Natural killer cell treated with Interleukin-12 subunit alpha and Interleukin-12 subunit beta and Interleukin-15 and Interleukin-18, amount 100 ng/mL, for 72 hours (primary cell): ENCODE data around the gene PPM1B. TPM values are rescaled to one million over a fixed set of nuclear protein-coding genes. Genes with fewer than 3 reads are reported as not detected.
"Not testable (repeated sequence)": the region's sequence is repeated elsewhere in the genome, so short reads cannot be mapped to it uniquely, and the experiment has no call there.

Source experiments
- ATAC-seq, 2 donors: fragments of 150-1000 bp; cut with Tn5 transposase in 1 of 2; sonication (Bioruptor Pico), chemical (Tn5 transposase) in 1 of 2; 2 replicates each; pipeline ENCODE4 v1.10.0; 2021
- DNase-seq: peaks from one replicate; pipeline ENCODE4 v3.0.0; 2022; ENCODE audit warnings: low spot score
- H3K27ac Mint-ChIP-seq, 2 donors: 1 replicate in 1 of 2; 2 replicates in 1 of 2; pipeline ENCODE4 v1.8.0; 2022; ENCODE audit warnings: mixed read lengths in 2 of 2, mild to moderate bottlenecking in 1 of 2, moderate library complexity in 1 of 2
- H3K27me3 Mint-ChIP-seq, 2 donors: 1 replicate in 1 of 2; 2 replicates in 1 of 2; pipeline ENCODE4 v1.8.0; 2022; ENCODE audit warnings: mixed read lengths in 2 of 2
- H3K36me3 Mint-ChIP-seq: one replicate; pipeline ENCODE4 v1.8.0; 2022; ENCODE audit warnings: mixed read lengths
- H3K4me1 Mint-ChIP-seq, 2 donors: 1 replicate in 1 of 2; 2 replicates in 1 of 2; pipeline ENCODE4 v1.8.0; 2022; ENCODE audit warnings: low read depth in 2 of 2, mixed read lengths in 2 of 2, mild to moderate bottlenecking in 1 of 2
- H3K4me3 Mint-ChIP-seq: one replicate; pipeline ENCODE4 v1.8.0; 2022; ENCODE audit warnings: mixed read lengths
- H3K9me3 Mint-ChIP-seq: 2 replicates; pipeline ENCODE4 v1.8.0; 2022; ENCODE audit warnings: mixed read lengths
- total RNA-seq, 2 donors: library from RNA; stranded (reverse); gene quantifications; one replicate each; pipeline ENCODE4 v1.2.3, GENCODE V29; 2022

PPM1B gene
- total RNA-seq, 2 donors from 2014 or later = 44.8 to 75.5 TPM

DNA sequence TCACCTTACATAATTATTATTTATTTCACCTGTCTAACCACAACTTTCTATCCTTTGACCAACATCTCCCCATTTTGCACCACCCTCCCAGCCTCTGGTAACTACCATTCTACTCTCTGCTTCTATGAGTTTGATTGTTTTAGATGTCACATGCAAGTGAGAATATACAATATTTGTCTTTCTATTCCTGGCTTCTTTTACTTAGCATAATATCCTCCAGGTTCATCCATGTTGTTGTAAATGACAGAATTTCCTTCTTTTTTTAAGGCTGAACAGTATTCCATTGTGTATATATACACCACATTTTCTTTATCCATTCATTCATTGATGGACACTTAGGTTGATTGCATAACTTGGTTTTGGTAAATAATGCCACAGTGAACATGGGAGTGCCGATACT lies 24.0 kb downstream of the PPM1B start:
- H3K4me3 Mint-ChIP-seq = peak overlapping the region; percentile 2
- no peaks in the 10 kb centered on the region for H3K27me3 Mint-ChIP-seq
- H3K4me1 Mint-ChIP-seq = peaks cover 40 to 49% of the 10 kb centered on the region in 2 donors
- no peaks in the 10 kb centered on the region for H3K36me3 Mint-ChIP-seq
- DNase-seq = no peak
- H3K27ac Mint-ChIP-seq = peak overlapping the region in 1 of 2 donors; percentile 53
- no peaks in the 10 kb centered on the region for H3K9me3 Mint-ChIP-seq
- ATAC-seq = no peak

DNA sequence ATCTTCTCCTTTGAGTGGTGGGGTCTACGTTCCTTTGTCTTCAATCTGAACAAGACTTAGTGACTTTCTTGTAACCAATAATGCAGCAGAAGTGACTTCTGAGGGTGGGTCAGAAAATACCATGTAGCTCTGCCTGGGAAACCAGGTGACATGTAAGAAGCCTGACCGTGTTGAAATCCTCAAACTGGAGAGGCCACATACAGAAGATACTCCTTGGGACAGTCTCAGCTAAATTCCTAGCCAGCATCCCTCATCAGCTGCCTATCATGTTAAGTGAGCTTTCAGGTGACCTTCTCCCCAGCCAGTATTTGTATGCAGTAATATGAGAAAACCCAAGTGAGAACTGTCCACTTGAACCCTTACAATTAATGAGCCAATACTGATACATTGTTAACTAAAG lies 27.0 kb downstream of the PPM1B start:
- H3K4me1 Mint-ChIP-seq = peaks cover 30 to 42% of the 10 kb centered on the region in 2 donors
- ATAC-seq = no peak
- H3K4me3 Mint-ChIP-seq = no peak overlapping the region
- H3K27me3 Mint-ChIP-seq = no peaks in the 10 kb centered on the region
- no peaks in the 10 kb centered on the region for H3K36me3 Mint-ChIP-seq
- DNase-seq = no peak
- H3K9me3 Mint-ChIP-seq = no peaks in the 10 kb centered on the region
- no peak overlapping the region for H3K27ac Mint-ChIP-seq

DNA sequence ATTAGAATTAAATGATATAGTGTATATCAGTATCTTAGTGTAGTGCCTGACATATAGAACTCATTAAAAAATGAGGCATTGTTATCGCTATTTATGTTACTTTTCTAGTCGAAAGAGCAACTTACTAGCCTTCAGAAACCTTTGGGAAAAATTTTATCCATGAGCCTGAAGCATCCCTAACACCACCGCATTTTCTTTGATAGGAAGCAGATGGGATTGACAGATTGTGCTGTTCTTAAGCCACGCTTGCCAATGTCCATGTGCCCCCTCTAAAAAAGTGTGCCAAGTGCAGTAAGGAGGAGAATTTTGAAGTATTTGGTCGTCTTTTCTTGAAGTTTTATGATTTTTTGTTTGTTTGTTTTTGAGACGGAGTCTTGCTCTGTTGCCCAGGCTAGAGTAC lies 29.1 kb downstream of the PPM1B start:
- DNase-seq = no peak
- peaks cover 26 to 42% of the 10 kb centered on the region in 2 donors for H3K4me1 Mint-ChIP-seq
- no peak for ATAC-seq
- H3K9me3 Mint-ChIP-seq = no peaks in the 10 kb centered on the region
- H3K4me3 Mint-ChIP-seq = no peak overlapping the region
- no peaks in the 10 kb centered on the region for H3K36me3 Mint-ChIP-seq
- H3K27me3 Mint-ChIP-seq = no peaks in the 10 kb centered on the region
- no peak overlapping the region for H3K27ac Mint-ChIP-seq

DNA sequence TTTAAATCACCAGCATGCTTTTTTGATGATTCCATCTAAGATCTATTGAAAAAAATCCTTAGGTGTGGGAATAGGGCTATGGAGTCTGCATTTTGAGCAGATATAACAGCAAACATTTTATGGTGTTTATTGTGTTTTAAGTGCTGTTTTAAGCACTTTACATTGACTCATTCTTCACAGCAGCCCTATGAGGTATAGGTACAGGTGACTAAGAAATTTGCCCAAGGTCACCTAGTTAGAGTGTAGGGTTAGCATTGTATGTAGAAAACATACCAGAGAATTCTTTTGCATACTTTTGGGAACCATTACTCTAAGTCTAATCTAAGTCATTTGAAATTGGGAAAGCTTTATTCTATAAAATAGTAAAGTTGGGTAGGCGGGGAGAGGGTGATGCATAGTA lies 31.3 kb downstream of the PPM1B start:
- Mint-ChIP-seq H3K27me3 (no peaks in the 10 kb centered on the region), H3K27ac (no peak overlapping the region), H3K36me3 (peaks cover 7% of the 10 kb centered on the region), H3K9me3 (peaks cover 4% of the 10 kb centered on the region), H3K4me1 (peaks cover 40 to 43% of the 10 kb centered on the region in 2 donors), H3K4me3 (no peak overlapping the region)
- DNase-seq = no peak
- ATAC-seq = no peak

DNA sequence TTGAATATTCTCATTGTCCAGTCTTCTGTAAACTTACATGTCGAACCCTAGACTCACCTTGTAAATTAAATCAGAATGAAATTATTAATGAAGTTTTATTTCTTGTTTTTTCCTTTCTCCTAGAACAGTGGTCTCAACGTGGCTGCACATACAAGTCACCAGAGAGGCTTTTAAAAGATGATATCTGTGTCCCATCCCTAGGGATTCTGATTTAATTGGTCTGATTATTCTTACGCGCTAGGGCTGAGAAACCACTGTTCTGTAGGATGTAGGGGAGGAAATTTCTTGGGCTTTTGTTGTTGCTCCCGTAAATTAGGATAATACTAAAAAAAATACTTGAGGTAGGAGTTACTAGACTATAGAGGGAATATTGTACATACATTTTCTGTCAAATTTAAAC lies 32.1 kb downstream of the PPM1B start:
- Mint-ChIP-seq H3K27ac (no peak overlapping the region), H3K4me1 (peaks cover 41 to 43% of the 10 kb centered on the region in 2 donors), H3K36me3 (peaks cover 7% of the 10 kb centered on the region), H3K4me3 (no peak overlapping the region), H3K27me3 (no peaks in the 10 kb centered on the region), H3K9me3 (peaks cover 4% of the 10 kb centered on the region)
- ATAC-seq = no peak
- no peak for DNase-seq

DNA sequence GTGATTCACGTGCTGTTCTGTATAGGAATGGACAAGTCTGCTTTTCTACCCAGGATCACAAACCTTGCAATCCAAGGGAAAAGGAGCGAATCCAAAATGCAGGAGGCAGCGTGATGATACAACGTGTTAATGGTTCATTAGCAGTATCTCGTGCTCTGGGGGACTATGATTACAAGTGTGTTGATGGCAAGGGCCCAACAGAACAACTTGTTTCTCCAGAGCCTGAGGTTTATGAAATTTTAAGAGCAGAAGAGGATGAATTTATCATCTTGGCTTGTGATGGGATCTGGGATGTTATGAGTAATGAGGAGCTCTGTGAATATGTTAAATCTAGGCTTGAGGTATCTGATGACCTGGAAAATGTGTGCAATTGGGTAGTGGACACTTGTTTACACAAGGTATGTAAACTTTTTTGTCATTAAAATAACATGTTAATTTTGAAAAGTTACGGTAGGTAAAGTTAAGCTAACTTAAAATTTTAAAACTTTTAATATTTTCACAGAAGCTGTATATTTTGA lies 33.0 kb downstream of the PPM1B start:
- no peak for ATAC-seq
- Mint-ChIP-seq H3K4me3 (no peak overlapping the region), H3K27me3 (no peaks in the 10 kb centered on the region), H3K36me3 (peaks cover 7% of the 10 kb centered on the region), H3K9me3 (peaks cover 4% of the 10 kb centered on the region), H3K27ac (no peak overlapping the region), H3K4me1 (peaks cover 35 to 38% of the 10 kb centered on the region in 2 donors)
- DNase-seq = no peak

DNA sequence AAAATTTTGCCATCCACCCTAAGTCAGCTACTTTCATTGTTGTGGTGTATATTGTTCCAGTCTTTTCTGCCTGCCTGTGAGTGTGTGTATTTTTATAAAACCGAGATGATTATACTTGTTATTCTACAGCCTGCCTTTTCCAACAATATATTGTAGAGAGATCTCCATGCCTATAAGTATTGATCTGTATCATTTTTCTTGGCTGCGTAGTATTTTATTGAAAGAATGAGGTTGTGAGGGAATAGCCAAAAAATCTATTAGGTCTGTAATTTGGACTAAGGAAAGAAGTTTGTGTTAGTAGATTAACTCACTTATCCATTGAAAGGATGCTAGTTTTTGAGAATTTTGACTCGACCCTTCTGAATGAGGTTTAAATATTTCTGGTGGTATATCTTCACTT lies 34.9 kb downstream of the PPM1B start:
- Mint-ChIP-seq H3K27me3 (no peaks in the 10 kb centered on the region), H3K4me1 (peaks cover 30 to 38% of the 10 kb centered on the region in 2 donors), H3K4me3 (no peak overlapping the region), H3K36me3 (peaks cover 7% of the 10 kb centered on the region), H3K9me3 (peaks cover 4% of the 10 kb centered on the region), H3K27ac (peak overlapping the region; percentile 53 to 76)
- DNase-seq (no peak), ATAC-seq (no peak)

DNA sequence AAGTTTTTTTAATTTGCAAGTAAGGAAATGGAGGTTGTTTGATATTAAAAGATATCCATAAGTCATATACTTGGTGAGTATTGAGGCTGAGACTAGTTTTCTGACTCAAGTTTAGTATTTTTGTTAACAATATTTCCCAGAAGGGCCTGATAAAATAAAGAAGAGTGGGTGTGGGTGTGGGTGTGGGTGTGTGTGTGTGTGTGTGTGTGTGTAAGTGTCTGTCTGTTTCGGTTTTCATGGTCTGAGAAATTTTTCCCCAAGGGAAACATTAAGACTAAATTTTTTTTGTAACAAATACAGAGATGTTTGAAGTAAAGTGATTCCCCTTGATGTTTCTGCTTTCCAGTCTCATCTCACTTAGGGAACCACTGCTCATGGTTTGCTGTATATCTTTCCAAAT lies 36.5 kb downstream of the PPM1B start:
- Mint-ChIP-seq H3K27me3 (no peaks in the 10 kb centered on the region), H3K4me3 (peak overlapping the region; percentile 36), H3K9me3 (peaks cover 4% of the 10 kb centered on the region), H3K4me1 (peaks cover 26 to 38% of the 10 kb centered on the region in 2 donors), H3K27ac (peak overlapping the region; percentile 53 to 76), H3K36me3 (peaks cover 7% of the 10 kb centered on the region)
- no peak for DNase-seq
- no peak for ATAC-seq

DNA sequence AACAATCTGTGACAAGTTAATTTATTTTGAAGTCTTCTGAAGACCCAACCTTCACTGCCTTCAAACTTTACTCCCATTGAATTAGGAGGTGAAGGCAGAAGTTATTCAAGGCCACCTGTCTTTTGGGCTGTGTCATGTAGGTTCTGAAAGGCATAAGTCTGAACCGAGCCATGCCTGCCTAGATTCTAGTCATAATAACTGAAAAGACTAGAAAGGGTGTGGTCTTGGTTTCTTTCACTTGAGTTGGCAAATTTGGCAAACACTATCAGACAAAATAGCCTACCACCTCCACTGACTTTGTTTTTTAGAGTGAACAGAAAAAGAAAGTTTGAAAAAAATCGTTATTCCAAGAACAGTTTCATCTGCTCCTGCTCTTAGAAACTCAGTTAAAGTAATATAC lies 38.4 kb downstream of the PPM1B start:
- Mint-ChIP-seq H3K27me3 (no peaks in the 10 kb centered on the region), H3K4me3 (no peak overlapping the region), H3K9me3 (peaks cover 4% of the 10 kb centered on the region), H3K36me3 (peaks cover 14% of the 10 kb centered on the region), H3K27ac (no peak overlapping the region), H3K4me1 (peaks cover 21 to 28% of the 10 kb centered on the region in 2 donors)
- DNase-seq (no peak), ATAC-seq (no peak)

DNA sequence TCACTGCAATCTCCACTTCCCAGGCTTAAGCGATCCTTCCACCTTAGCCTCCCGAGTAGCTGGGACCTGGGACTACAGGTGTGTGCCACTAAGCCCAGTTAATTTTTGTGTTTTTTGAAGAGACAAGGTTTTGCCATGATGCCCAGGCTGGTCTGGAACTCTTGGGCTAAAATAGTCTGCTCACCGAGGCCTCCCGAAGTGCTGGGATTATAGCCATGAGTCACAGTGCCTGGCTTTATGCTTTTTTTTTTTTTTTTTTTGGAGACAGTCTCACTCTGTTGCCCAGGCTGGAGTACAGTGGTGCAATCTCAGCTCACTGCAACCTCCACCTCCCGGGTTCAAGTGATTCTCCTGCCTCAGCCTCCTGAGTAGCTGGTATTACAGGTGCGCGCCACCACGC lies 39.0 kb downstream of the PPM1B start:
- DNase-seq, ATAC-seq, H3K4me3 Mint-ChIP-seq, H3K27me3 Mint-ChIP-seq, H3K9me3 Mint-ChIP-seq, H3K27ac Mint-ChIP-seq: not testable (repeated sequence)
- Mint-ChIP-seq H3K4me1 (peaks cover 25 to 33% of the 10 kb centered on the region in 2 donors), H3K36me3 (peaks cover 14% of the 10 kb centered on the region)

DNA sequence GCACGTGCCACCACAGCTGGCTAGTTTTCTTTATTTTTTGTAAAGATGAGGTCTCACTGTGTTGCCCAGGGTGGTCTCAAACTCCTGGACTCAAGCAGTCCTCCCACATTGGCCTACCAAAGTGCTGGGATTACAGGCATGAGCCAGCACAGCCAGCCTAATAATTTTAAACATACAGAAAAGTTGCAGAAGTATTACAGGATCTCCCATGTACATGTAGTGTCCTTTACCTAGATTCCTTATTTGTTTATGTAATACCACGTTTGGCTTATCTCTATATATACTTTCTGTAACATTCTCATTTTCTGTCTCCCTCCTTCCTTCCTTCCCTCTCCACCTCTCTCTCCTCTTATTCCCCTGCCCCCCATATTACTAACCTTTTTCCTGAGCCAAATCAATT lies 41.7 kb downstream of the PPM1B start:
- Mint-ChIP-seq H3K4me1 (peaks cover 16 to 17% of the 10 kb centered on the region in 2 donors), H3K27ac (no peak overlapping the region), H3K9me3 (no peaks in the 10 kb centered on the region), H3K4me3 (no peak overlapping the region), H3K36me3 (peaks cover 7% of the 10 kb centered on the region), H3K27me3 (no peaks in the 10 kb centered on the region)
- no peak for ATAC-seq
- DNase-seq = no peak

DNA sequence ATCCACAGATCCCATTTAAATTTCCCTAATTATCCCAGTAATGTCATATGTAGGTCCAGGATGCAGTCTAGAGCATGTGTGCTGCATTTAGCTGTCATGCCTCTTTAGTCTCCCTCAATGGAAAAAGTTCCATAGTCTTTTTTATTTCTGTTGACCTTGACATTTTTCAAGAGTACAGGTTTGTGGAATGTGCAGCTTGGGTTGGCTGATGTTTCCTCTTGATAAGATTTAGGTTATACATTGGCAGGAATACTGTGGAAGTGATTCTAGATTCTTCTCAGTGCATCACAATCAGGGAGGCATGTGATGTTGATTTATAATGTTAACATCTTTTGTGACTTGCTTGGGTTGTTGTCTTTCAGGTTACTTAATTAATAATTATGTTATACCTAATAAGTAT lies 42.5 kb downstream of the PPM1B start:
- DNase-seq (no peak), ATAC-seq (no peak)
- H3K9me3 Mint-ChIP-seq = no peaks in the 10 kb centered on the region
- peaks cover 7% of the 10 kb centered on the region for H3K36me3 Mint-ChIP-seq
- no peaks in the 10 kb centered on the region for H3K27me3 Mint-ChIP-seq
- H3K4me3 Mint-ChIP-seq = no peak overlapping the region
- H3K4me1 Mint-ChIP-seq = peaks cover 21 to 24% of the 10 kb centered on the region in 2 donors
- H3K27ac Mint-ChIP-seq = no peak overlapping the region

DNA sequence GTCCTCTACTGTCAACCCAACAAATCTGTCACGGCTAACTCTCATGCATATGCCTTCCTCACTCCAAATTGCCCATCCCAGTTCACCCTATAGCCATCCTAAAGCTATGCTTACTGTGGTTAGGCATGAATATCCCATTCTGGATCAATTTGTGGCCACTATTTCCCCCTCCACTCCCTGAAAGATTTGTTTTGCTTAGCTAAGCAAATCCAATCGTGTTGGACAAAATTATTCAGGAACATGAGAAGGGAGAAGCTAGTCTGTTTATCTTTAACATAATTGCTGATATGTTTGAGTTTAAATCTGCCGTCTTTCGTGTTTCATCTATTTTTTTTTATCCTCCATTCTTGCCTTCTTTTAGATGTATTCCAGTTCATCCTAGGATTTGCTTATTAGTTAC lies 43.6 kb downstream of the PPM1B start:
- no peak overlapping the region for H3K27ac Mint-ChIP-seq
- DNase-seq = no peak

DNA sequence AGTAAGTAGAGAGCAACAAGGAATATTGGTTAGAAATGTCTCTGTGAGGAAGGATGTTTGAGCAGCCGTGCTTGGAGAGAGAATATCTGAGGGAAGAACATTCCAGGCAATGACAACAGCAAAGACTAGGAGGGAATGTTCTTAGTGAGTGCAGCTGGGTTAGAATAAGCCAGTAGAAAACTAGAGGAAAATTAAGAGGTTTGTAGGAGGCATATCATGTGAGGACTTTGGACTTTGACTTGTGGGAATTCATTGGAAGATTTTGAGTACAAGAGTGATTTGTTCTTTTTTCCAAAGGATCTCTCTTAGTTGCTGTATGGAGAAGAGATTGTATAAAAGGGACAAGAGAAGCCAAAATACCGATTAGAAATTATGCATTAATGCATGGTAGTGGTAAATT lies 47.2 kb downstream of the PPM1B start:
- no peaks in the 10 kb centered on the region for H3K27me3 Mint-ChIP-seq
- H3K27ac Mint-ChIP-seq = peak overlapping the region in 1 of 2 donors; percentile 39
- peaks cover 24 to 25% of the 10 kb centered on the region in 2 donors for H3K4me1 Mint-ChIP-seq
- no peak for ATAC-seq
- H3K36me3 Mint-ChIP-seq = peaks cover 9% of the 10 kb centered on the region
- H3K9me3 Mint-ChIP-seq = no peaks in the 10 kb centered on the region
- no peak overlapping the region for H3K4me3 Mint-ChIP-seq
- DNase-seq = no peak

More for the DNA sequence above, 43.6 kb downstream of the PPM1B start:
- Mint-ChIP-seq H3K27me3 (no peaks in the 10 kb centered on the region), H3K4me1 (peaks cover 25 to 31% of the 10 kb centered on the region in 2 donors), H3K36me3 (peaks cover 10% of the 10 kb centered on the region), H3K9me3 (no peaks in the 10 kb centered on the region), H3K4me3 (no peak overlapping the region)
- no peak for ATAC-seq

DNA sequence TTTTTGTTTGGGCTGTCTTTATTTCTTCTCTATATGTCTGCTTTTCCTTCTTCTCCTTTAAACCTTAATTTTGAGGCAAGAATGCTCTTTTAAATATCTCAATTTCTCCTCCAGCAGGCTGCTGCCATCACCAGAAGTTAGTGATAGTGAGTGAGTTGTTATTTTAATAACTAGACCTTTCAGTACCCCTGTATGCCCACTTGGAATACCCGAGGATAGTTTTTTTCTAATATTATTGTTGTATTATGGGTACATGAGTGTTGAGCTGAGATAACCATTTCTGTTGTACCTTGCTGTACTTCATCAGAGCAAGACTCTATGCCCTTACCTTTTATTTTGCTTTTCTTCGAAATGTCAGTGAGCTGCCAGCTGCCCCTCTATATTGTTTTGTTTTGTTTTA lies 50.1 kb downstream of the PPM1B start:
- ATAC-seq (no peak), DNase-seq (no peak)
- H3K4me1 Mint-ChIP-seq = peaks cover 10 to 17% of the 10 kb centered on the region in 2 donors
- peaks cover 12% of the 10 kb centered on the region for H3K36me3 Mint-ChIP-seq
- H3K27ac Mint-ChIP-seq = peak overlapping the region in 1 of 2 donors; percentile 11
- no peaks in the 10 kb centered on the region for H3K27me3 Mint-ChIP-seq
- no peak overlapping the region for H3K4me3 Mint-ChIP-seq
- no peaks in the 10 kb centered on the region for H3K9me3 Mint-ChIP-seq
